ENCODE measurements around the gene PPP2R1B. TPM values are rescaled to one million over a fixed set of nuclear protein-coding genes. Genes with fewer than 3 reads are reported as not detected.

PPP2R1B gene
- total RNA-seq, 4 donors from 2014 or later = 22.4 to 39.2 (median 25.3) TPM

Other genes with a start within 250 kb of the PPP2R1B start
- 10 to 100 TPM; 36.4 to 64.5 (median 49.3) TPM for gene LAYN, start 225.7 kb downstream of the PPP2R1B start, total RNA-seq
- gene SIK2, start 163.9 kb downstream of the PPP2R1B start, total RNA-seq = 10 to 100 TPM; 20.7 to 35.0 (median 26.8) TPM
- 10 to 100 TPM; 35.3 to 44.9 (median 36.6) TPM for gene ALG9, start 105.2 kb upstream of the PPP2R1B start, total RNA-seq
- 1 to 10 TPM; 1.8 to 3.0 (median 2.8) TPM for gene FDXACB1, start 112.8 kb upstream of the PPP2R1B start, total RNA-seq
- gene CFAP68, start 113.2 kb upstream of the PPP2R1B start, total RNA-seq = 10 to 100 TPM; 24.7 to 47.1 (median 38.0) TPM
- gene CRYAB, start 145.4 kb upstream of the PPP2R1B start, total RNA-seq = 100 to 1,000 TPM; 174 to 350 (median 250) TPM
- under 1 TPM in 1 of 4 donors, not detected in 3; 0.22 TPM for gene HSPB2, start 146.3 kb upstream of the PPP2R1B start, total RNA-seq
- gene C11orf52, start 152.5 kb upstream of the PPP2R1B start, total RNA-seq = 10 to 100 TPM; 21.7 to 33.4 (median 24.9) TPM
- gene DIXDC1, start 171.0 kb upstream of the PPP2R1B start, total RNA-seq = 10 to 100 TPM; 30.5 to 41.3 (median 38.2) TPM